GM18870 (cell line): ENCODE measurements around the gene ADIPOQ.
"Not testable (repeated sequence)": the region's sequence is repeated elsewhere in the genome, so short reads cannot be mapped to it uniquely, and the experiment has no call there.

Experiments used
- ATAC-seq: cut with Tn5 transposase; IDR thresholded peaks from one replicate; pipeline ENCODE4 v1.9.1; 2021; ENCODE audit warnings: moderate library complexity; ENCODE audit not compliant: unreplicated experiment

Gene ADIPOQ

GRCh38 chr3:186842426-186843038 lies at the start of gene ADIPOQ:
Gene ADIPOQ, plus strand, starts transcription at chr3:186842710. Its CDS starts 10,349 bp downstream, at chr3:186853059.
- ATAC-seq, result no peak

- ATAC-seq, result no peak
These were observed 44.2 kb upstream of the ADIPOQ start for GRCh38 chr3:186798239-186798874.

- no peak for ATAC-seq
These were observed 42.2 kb upstream of the ADIPOQ start for GRCh38 chr3:186800285-186800684.

- ATAC-seq, result no peak
These were observed 39.8 kb upstream of the ADIPOQ start for GRCh38 chr3:186802701-186803100.

- not testable (repeated sequence) for ATAC-seq
These were observed 39.1 kb upstream of the ADIPOQ start for GRCh38 chr3:186803447-186803846.

- peak; percentile 79 for ATAC-seq
These were observed 36.1 kb upstream of the ADIPOQ start, which contains the start of gene RFC4 for GRCh38 chr3:186806089-186807055. Gene RFC4, minus strand, starts transcription at chr3:186806482. Its CDS starts 1,769 bp downstream, at chr3:186804713.

- ATAC-seq, result no peak
These were observed 35.3 kb upstream of the ADIPOQ start for GRCh38 chr3:186807231-186807630.

GRCh38 chr3:186810336-186810996 lies 32.0 kb upstream of the ADIPOQ start:
- ATAC-seq, result no peak

DNA sequence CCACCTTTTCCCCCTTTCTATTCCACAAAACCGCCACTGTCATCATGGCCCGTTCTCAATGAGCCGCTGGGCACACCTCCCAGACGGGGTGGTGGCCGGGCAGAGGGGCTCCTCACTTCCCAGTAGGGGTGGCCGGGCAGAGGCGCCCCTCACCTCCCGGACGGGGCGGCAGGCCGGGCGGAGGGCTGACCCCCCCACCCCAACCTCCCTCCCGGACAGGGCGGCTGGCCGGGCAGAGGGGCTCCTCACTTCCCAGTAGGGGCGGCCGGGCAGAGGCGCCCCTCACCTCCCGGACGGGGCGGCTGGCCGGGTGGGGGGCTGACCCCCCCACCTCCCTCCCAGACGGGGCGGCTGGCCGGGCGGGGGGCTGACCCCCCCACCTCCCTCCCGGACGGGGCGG lies 31.2 kb upstream of the ADIPOQ start:
- not testable (repeated sequence) for ATAC-seq

- ATAC-seq, result no peak
These were observed 28.4 kb upstream of the ADIPOQ start for GRCh38 chr3:186814100-186814499.

GRCh38 chr3:186815435-186815834 lies 27.1 kb upstream of the ADIPOQ start:
- no peak for ATAC-seq

- ATAC-seq, result no peak
These were observed 24.0 kb upstream of the ADIPOQ start for GRCh38 chr3:186818516-186818915.

DNA sequence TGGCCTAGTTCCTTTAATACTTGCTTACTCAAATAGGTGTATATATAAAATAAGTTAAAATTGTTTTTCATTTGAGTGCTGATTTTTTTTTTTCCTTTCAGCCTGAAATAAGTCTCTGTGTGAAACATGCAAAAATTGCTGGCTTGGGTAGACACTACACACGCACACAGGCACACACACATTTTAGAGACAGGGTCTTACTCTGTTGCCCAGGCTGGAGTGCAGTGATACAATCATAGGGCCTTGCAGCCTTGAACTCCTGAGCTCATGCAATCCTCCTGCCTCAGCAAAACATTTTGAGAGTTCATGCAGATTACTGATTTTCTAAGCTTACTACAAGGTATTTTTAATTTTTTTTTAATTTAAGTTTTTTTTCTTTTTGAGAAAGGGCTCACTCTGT lies 23.6 kb upstream of the ADIPOQ start:
- no peak for ATAC-seq

DNA sequence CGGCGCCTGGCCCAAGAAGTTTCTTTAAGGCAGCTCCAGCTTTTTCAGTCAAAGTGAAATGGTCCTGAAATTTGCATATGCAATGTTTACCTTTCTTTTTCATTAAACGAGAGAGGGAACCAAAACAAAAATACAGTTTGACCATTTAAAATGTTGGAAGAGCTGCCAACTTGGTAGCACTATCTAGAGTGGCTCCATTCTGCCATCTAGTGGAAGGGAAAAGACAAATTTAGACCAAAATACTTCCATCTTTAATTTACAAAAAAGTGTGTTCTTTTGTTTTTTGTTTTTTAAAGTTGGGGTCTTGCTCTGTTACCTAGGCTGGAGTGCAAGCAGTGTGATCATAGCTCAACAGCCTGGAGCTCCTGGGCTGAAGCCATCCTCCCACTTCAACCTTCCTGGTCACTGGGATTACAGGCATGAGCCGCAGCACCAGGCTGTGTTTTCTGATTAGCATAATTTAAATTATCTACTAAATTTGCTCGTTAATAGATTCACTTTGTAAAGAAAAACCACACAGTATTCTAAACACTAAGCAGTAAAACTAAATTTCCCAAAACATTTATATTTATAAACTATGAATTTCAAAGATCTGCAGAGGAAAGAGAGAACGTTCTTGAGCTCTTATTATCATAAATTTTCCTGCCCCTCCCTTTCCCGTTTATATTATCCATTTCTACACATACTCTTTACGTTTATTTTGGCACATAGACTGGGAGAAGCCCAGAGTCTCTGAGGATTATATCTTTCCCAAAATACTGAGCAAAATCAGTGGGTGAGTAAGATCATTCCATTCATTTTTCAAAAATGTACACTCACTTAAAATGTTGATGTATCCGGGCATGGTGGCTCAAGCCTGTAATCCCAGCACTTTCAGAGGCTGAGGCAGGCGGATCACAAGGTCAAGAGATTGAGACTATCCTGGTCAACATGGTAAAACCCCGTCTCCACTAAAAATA lies 20.8 kb upstream of the ADIPOQ start:
- ATAC-seq, result no peak

DNA sequence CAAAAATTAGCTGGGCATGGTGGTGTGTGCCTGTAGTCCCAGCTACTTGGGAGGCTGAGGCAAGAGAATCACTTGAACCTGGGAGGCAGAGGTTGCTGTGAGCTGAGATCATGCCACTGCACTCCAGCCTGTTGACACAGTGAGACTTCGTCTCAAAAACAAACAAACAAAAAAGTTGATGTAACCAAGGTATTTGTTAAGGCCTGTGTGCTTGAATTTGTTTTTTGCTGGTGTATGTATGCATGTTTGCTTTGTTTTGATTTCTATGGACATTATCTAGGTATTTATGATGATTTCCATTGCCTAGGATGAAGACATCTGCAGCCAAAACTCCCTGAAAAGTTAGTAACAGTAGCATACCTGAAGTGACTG lies 20.1 kb upstream of the ADIPOQ start:
- not testable (repeated sequence) for ATAC-seq

- ATAC-seq, result no peak
These were observed 19.1 kb upstream of the ADIPOQ start for GRCh38 chr3:186823386-186823785.

- no peak for ATAC-seq
These were observed 17.9 kb upstream of the ADIPOQ start for GRCh38 chr3:186824430-186825139.

DNA sequence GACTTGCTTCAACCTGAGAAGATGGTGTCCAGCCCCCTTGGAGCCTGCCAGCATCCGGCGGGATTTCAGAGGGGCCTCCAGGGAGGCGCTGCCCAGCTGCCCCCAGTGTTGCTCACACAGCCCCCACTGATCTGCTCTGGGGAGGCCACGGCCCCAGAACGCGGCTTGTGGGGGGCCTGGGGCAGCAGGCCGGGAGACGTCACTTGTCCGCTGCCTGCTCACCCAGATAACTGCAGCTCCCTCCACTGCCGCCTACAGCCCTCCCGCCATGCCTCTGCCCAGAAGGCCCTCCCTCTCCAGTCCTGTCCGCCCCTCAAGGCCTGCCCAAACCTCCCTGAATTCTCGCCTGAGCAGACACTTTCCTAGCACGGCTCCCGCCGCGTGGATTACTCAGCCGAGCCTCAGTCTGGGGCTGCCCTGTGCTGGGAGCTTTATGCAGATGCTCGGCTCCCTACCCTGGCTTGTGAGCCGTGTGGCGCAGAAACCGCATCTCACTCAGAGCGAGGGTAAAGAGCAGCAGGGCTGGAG lies 17.2 kb upstream of the ADIPOQ start:
- no peak for ATAC-seq

DNA sequence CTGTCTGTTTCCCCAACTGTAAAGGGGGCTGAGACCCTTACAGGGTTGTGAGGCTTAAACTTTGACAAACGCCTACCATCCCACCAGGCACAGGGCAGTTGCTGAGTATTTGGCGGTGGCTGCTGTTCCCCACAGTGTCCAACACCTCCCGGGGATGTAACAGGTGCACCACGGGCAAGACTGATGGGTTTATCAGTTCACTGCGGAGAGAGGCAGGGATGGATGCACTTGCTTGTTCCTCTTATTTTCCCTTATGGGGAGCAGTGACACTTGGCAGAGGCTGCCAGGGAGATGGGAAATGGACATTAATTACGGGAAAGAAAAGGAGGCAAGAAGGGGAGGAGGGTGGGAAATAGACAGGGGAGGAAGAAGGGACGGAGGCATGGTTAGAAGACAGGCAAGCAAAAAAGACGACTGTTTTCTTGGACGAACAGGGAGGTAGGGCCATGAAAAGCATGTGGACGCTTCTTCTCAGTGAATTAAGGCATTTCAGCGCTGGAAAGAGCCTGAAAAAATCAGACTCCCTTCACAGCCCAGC lies 16.6 kb upstream of the ADIPOQ start:
- no peak for ATAC-seq
